Measurements from ENCODE around the gene TRERF1.

The TRERF1 gene

GRCh38 chr6:42184475-42184874 is 267.3 kb downstream of the TRERF1 start:
- no peak for DNase-seq

GRCh38 chr6:42182101-42182500 is 269.6 kb downstream of the TRERF1 start:
- no peak for DNase-seq

GRCh38 chr6:42179945-42180313 is 271.8 kb downstream of the TRERF1 start:
- no peak for DNase-seq

- no peak for DNase-seq
Measured at GRCh38 chr6:42179261-42179944, 272.3 kb downstream of the TRERF1 start.

- no peak for DNase-seq
Measured at GRCh38 chr6:42177514-42178364, 274.0 kb downstream of the TRERF1 start.

GRCh38 chr6:42176981-42177380 is 274.7 kb downstream of the TRERF1 start:
- DNase-seq: no peak

- no peak for DNase-seq
Measured at GRCh38 chr6:42175860-42176259, 275.9 kb downstream of the TRERF1 start.
